Activated T-cell treated with anti-CD3 and anti-CD28 coated beads, Interleukin-2, amount 50 U/mL, for 24 hours (primary cell): ENCODE measurements around the gene FES.

Experiments used
- DNase-seq: peaks from one replicate; pipeline ENCODE4 v3.0.0-alpha.2; 2020
- H3K27ac Mint-ChIP-seq: 2 replicates; pipeline ENCODE4 v1.8.0; 2020; ENCODE audit warnings: mild to moderate bottlenecking, mixed read lengths
- H3K27me3 Mint-ChIP-seq: 2 replicates; pipeline ENCODE4 v1.8.0; 2020; ENCODE audit warnings: mixed read lengths
- H3K36me3 Mint-ChIP-seq: 2 replicates; pipeline ENCODE4 v1.8.0; 2020; ENCODE audit warnings: low read depth, mixed read lengths
- H3K4me1 Mint-ChIP-seq: 2 replicates; pipeline ENCODE4 v1.8.0; 2020; ENCODE audit warnings: low read depth, mixed read lengths
- H3K4me3 Mint-ChIP-seq: 2 replicates; pipeline ENCODE4 v1.8.0; 2020; ENCODE audit warnings: mild to moderate bottlenecking, moderate library complexity, mixed read lengths
- H3K9me3 Mint-ChIP-seq: 2 replicates; pipeline ENCODE4 v1.8.0; 2020; ENCODE audit warnings: mixed read lengths

The FES gene

GRCh38 chr15:90929246-90930019, 45.1 kb downstream of the FES start:
- H3K36me3 Mint-ChIP-seq = peaks cover 29% of the 10 kb centered on the region
- no peaks in the 10 kb centered on the region for H3K27me3 Mint-ChIP-seq
- H3K27ac Mint-ChIP-seq = peak overlapping the region; percentile 99
- H3K4me3 Mint-ChIP-seq = peak overlapping the region; percentile 97
- peaks cover 49% of the 10 kb centered on the region for H3K4me1 Mint-ChIP-seq
- no peak for DNase-seq
- H3K9me3 Mint-ChIP-seq = no peaks in the 10 kb centered on the region

- H3K9me3 Mint-ChIP-seq = no peaks in the 10 kb centered on the region
- peaks cover 54% of the 10 kb centered on the region for H3K4me1 Mint-ChIP-seq
- H3K27ac Mint-ChIP-seq = peak overlapping the region; percentile 99
- DNase-seq = no peak
- peak overlapping the region; percentile 97 for H3K4me3 Mint-ChIP-seq
- peaks cover 30% of the 10 kb centered on the region for H3K36me3 Mint-ChIP-seq
- H3K27me3 Mint-ChIP-seq = no peaks in the 10 kb centered on the region
Measured at GRCh38 chr15:90930861-90931574, 46.7 kb downstream of the FES start.

- Mint-ChIP-seq H3K9me3 (no peaks in the 10 kb centered on the region), H3K36me3 (peaks cover 34% of the 10 kb centered on the region), H3K27ac (peak overlapping the region; percentile 99), H3K4me1 (peaks cover 59% of the 10 kb centered on the region), H3K4me3 (peak overlapping the region; percentile 97), H3K27me3 (no peaks in the 10 kb centered on the region)
- no peak for DNase-seq
Measured at GRCh38 chr15:90931575-90931827, 47.2 kb downstream of the FES start.

- Mint-ChIP-seq H3K4me3 (peak within 1 kb of the TSS; percentile 97), H3K27ac (peak within 1 kb of the TSS; percentile 99), H3K4me1 (peaks cover 65% of the 10 kb centered on the region), H3K27me3 (no peaks in the 10 kb centered on the region), H3K9me3 (no peaks in the 10 kb centered on the region), H3K36me3 (peaks cover 40% of the 10 kb centered on the region)
- DNase-seq = peak; percentile 96
Measured at GRCh38 chr15:90931828-90932659, 47.7 kb downstream of the FES start, which contains the start of gene HDDC3. Gene HDDC3, minus strand, starts transcription at chr15:90932549. Its CDS starts 9 bp downstream, at chr15:90932540.

- no peaks in the 10 kb centered on the region for H3K9me3 Mint-ChIP-seq
- peaks cover 41% of the 10 kb centered on the region for H3K36me3 Mint-ChIP-seq
- peak overlapping the region; percentile 97 for H3K4me3 Mint-ChIP-seq
- H3K4me1 Mint-ChIP-seq = peaks cover 66% of the 10 kb centered on the region
- DNase-seq = no peak
- H3K27me3 Mint-ChIP-seq = no peaks in the 10 kb centered on the region
- peak overlapping the region; percentile 99 for H3K27ac Mint-ChIP-seq
Measured at GRCh38 chr15:90932660-90932991, 48.3 kb downstream of the FES start.

- peak overlapping the region; percentile 99 for H3K27ac Mint-ChIP-seq
- no peaks in the 10 kb centered on the region for H3K27me3 Mint-ChIP-seq
- DNase-seq = no peak
- H3K9me3 Mint-ChIP-seq = no peaks in the 10 kb centered on the region
- peaks cover 47% of the 10 kb centered on the region for H3K36me3 Mint-ChIP-seq
- peaks cover 65% of the 10 kb centered on the region for H3K4me1 Mint-ChIP-seq
- H3K4me3 Mint-ChIP-seq = no peak overlapping the region
Measured at GRCh38 chr15:90933301-90933700, 49.0 kb downstream of the FES start.

GRCh38 chr15:90934256-90934948, 50.1 kb downstream of the FES start:
- peaks cover 53% of the 10 kb centered on the region for H3K36me3 Mint-ChIP-seq

GRCh38 chr15:90934949-90935751, 50.8 kb downstream of the FES start, which contains the start of gene UNC45A:
Gene UNC45A, plus strand, starts transcription at chr15:90935285. Its CDS starts 40 bp downstream, at chr15:90935325.
- H3K27ac Mint-ChIP-seq = peak within 1 kb of the TSS; percentile 96
- peak within 1 kb of the TSS; percentile 88 for H3K4me3 Mint-ChIP-seq
- H3K9me3 Mint-ChIP-seq = no peaks in the 10 kb centered on the region
- no peaks in the 10 kb centered on the region for H3K27me3 Mint-ChIP-seq
- H3K4me1 Mint-ChIP-seq = peaks cover 54% of the 10 kb centered on the region
- H3K36me3 Mint-ChIP-seq = peaks cover 53% of the 10 kb centered on the region
- DNase-seq = peak; percentile 99

More at GRCh38 chr15:90934256-90934948, 50.1 kb downstream of the FES start:
- Mint-ChIP-seq H3K27ac (peak overlapping the region; percentile 96), H3K4me3 (peak overlapping the region; percentile 88), H3K9me3 (no peaks in the 10 kb centered on the region), H3K4me1 (peaks cover 59% of the 10 kb centered on the region), H3K27me3 (no peaks in the 10 kb centered on the region)
- peak; percentile 89 for DNase-seq

GRCh38 chr15:90936823-90937222, 52.5 kb downstream of the FES start:
- no peak for DNase-seq
- H3K27ac Mint-ChIP-seq = peak overlapping the region; percentile 96
- H3K4me1 Mint-ChIP-seq = peaks cover 40% of the 10 kb centered on the region
- no peaks in the 10 kb centered on the region for H3K27me3 Mint-ChIP-seq
- peaks cover 55% of the 10 kb centered on the region for H3K36me3 Mint-ChIP-seq
- peak overlapping the region; percentile 88 for H3K4me3 Mint-ChIP-seq
- no peaks in the 10 kb centered on the region for H3K9me3 Mint-ChIP-seq

- Mint-ChIP-seq H3K4me3 (no peak overlapping the region), H3K9me3 (no peaks in the 10 kb centered on the region), H3K27ac (no peak overlapping the region), H3K4me1 (peaks cover 33% of the 10 kb centered on the region), H3K27me3 (no peaks in the 10 kb centered on the region), H3K36me3 (peaks cover 68% of the 10 kb centered on the region)
- no peak for DNase-seq
Measured at GRCh38 chr15:90938261-90938660, 54.0 kb downstream of the FES start.

GRCh38 chr15:90939756-90940155, 55.5 kb downstream of the FES start:
- no peak overlapping the region for H3K27ac Mint-ChIP-seq
- H3K36me3 Mint-ChIP-seq = peaks cover 83% of the 10 kb centered on the region
- peaks cover 19% of the 10 kb centered on the region for H3K4me1 Mint-ChIP-seq
- DNase-seq = no peak
- no peaks in the 10 kb centered on the region for H3K27me3 Mint-ChIP-seq
- H3K4me3 Mint-ChIP-seq = no peak overlapping the region
- H3K9me3 Mint-ChIP-seq = no peaks in the 10 kb centered on the region

- DNase-seq = no peak
- no peak overlapping the region for H3K4me3 Mint-ChIP-seq
- no peaks in the 10 kb centered on the region for H3K27me3 Mint-ChIP-seq
- peaks cover 11% of the 10 kb centered on the region for H3K4me1 Mint-ChIP-seq
- no peak overlapping the region for H3K27ac Mint-ChIP-seq
- H3K36me3 Mint-ChIP-seq = peaks cover 86% of the 10 kb centered on the region
- no peaks in the 10 kb centered on the region for H3K9me3 Mint-ChIP-seq
Measured at GRCh38 chr15:90941038-90941437, 56.7 kb downstream of the FES start.

GRCh38 chr15:90942354-90943120, 58.2 kb downstream of the FES start:
- Mint-ChIP-seq H3K4me1 (no peaks in the 10 kb centered on the region), H3K9me3 (no peaks in the 10 kb centered on the region), H3K36me3 (peaks cover 90% of the 10 kb centered on the region), H3K27me3 (no peaks in the 10 kb centered on the region), H3K27ac (no peak overlapping the region), H3K4me3 (no peak overlapping the region)
- no peak for DNase-seq
